ENCODE measurements around the gene MBOAT7. TPM values are rescaled to one million over a fixed set of nuclear protein-coding genes. Genes with fewer than 3 reads are reported as not detected.
A peak's percentile ranks its signal among the peaks of the same experiment; 100 is the strongest.

MBOAT7 gene
- total RNA-seq, 4 donors from 2014 or later = 5.3 to 47.8 (median 19.2) TPM

DNA sequence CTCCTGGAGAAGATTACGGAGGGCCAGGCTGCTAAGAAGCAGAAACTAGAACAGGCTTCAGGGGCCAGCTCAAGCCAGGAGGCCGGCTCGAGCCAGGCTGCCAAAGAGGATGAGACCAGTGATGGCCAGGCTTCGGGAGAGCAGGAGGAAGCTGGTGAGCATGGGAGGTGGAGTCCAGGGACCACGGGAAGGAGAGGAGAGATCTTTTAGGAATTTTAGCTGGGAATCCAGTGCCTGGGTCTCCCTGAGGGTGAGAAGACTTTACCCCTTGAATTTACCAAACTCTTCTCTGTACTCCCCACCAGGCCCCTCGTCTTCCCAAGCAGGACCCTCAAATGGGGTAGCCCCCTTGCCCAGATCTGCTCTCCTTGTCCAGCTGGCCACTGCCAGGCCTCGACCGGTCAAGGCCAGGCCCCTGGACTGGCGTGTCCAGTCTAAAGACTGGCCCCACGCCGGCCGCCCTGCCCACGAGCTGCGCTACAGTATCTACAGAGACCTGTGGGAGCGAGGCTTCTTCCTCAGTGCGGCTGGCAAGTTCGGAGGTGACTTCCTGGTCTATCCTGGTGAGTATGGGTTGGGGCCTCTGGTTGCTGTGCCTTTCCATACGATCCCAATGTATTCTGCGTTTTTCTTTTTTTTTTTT, 2.6 kb upstream of the MBOAT7 start:
- no peak for DNase-seq
- no peaks in the 10 kb centered on the region for H3K9me3 ChIP-seq
- peak overlapping the region; percentile 59 to 63 for H3K4me3 ChIP-seq
- intact Hi-C loops (cut with DNase I; ENCODE audit: low total_unique reads) = loop anchor here (5.0 kb wide), 1 partner anchor 315 kb away; no protein-coding TSS in a partner anchor
- H3K4me1 ChIP-seq = peaks cover 0 to 17% of the 10 kb centered on the region in 2 donors
- peak overlapping the region; percentile 98 for H3K27ac ChIP-seq
- TF ChIP-seq, protein P1, sequence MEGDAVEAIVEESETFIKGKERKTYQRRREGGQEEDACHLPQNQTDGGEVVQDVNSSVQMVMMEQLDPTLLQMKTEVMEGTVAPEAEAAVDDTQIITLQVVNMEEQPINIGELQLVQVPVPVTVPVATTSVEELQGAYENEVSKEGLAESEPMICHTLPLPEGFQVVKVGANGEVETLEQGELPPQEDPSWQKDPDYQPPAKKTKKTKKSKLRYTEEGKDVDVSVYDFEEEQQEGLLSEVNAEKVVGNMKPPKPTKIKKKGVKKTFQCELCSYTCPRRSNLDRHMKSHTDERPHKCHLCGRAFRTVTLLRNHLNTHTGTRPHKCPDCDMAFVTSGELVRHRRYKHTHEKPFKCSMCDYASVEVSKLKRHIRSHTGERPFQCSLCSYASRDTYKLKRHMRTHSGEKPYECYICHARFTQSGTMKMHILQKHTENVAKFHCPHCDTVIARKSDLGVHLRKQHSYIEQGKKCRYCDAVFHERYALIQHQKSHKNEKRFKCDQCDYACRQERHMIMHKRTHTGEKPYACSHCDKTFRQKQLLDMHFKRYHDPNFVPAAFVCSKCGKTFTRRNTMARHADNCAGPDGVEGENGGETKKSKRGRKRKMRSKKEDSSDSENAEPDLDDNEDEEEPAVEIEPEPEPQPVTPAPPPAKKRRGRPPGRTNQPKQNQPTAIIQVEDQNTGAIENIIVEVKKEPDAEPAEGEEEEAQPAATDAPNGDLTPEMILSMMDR (IDR thresholded peaks at IDR 0.05) = no peak
- TF ChIP-seq POLR2A (IDR thresholded peaks at IDR 0.05) = no peak
- H3K27me3 ChIP-seq = no peaks in the 10 kb centered on the region
- H3K36me3 ChIP-seq = no peaks in the 10 kb centered on the region

DNA sequence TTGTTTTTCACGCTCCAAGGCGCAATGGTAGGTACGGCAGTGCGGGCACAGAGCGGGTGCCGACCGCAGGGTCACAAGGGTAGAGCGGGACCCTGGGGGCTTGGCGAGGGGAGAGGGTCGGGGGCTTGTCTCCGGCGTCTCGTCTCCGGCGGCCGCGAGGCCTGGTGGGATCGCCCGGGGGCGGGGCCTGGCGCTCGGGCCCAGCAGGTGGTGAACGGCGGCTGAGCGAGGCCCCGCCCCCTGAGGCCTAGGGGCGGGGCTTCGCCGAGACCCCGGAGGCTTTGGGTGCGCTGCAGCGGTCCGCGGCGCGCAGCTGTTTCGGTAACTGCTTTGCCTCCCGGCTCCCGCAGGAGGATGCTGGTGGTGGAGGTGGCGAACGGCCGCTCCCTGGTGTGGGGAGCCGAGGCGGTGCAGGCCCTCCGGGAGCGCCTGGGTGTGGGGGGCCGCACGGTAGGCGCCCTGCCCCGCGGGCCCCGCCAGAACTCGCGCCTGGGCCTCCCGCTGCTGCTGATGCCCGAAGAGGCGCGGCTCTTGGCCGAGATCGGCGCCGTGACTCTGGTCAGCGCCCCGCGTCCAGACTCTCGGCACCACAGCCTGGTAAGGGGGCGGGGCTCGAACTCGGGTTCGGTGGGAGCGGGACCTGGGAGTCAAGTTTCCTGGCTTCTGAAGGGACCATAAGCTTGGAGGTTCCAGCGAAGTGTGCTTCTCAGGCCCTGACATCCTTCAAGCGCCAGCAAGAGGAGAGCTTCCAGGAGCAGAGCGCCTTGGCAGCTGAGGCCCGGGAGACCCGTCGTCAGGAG, 1.8 kb upstream of the MBOAT7 start, which contains the start of gene TSEN34:
Gene TSEN34, plus strand, starts transcription at position 298 of the 800 bp plus-strand sequence. Its CDS starts 57 bp downstream, at position 355.
- peak in 1 of 2 donors; percentile 52 for DNase-seq
- TF ChIP-seq, protein P1 (IDR thresholded peaks at IDR 0.05) = no peak
- TF ChIP-seq POLR2A (IDR thresholded peaks at IDR 0.05) = peak; percentile 52 to 74
- no peaks in the 10 kb centered on the region for H3K9me3 ChIP-seq
- H3K36me3 ChIP-seq = no peaks in the 10 kb centered on the region
- peak within 1 kb of the TSS; percentile 98 for H3K27ac ChIP-seq
- peaks cover 0 to 17% of the 10 kb centered on the region in 2 donors for H3K4me1 ChIP-seq
- no peaks in the 10 kb centered on the region for H3K27me3 ChIP-seq
- intact Hi-C loops (cut with DNase I; ENCODE audit: low total_unique reads) = loop anchor here (5.0 kb wide), 1 partner anchor 314 kb away; no protein-coding TSS in a partner anchor
- H3K4me3 ChIP-seq = peak within 1 kb of the TSS; percentile 59 to 63

DNA sequence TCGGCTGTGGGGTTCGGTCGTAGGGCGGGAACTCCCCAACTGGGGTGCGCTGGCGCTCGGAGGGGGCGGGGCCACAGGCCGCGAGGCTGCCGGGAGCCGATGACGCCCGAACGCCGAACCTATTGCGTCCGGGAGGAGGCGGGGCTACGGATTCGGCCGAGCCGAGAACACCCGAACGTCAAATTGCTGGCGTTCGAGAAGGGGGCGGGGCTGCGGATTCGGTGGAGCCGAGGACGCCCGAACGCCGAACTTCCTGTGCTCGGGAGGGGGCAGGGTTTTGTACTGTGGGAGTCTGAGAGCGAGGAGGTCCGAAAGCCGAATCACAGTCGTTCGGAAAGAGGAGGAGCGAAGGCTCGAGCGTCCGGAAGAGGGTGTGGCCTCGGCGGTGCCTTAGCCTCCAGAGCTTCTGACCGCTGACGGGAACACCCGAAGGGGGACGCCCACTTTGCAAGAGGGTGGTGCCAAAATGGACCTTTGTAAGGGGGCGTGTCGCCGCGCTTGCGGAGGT, 1.2 kb upstream of the MBOAT7 start:
- Histone ChIP-seq H3K36me3 (no peaks in the 10 kb centered on the region), H3K27me3 (no peaks in the 10 kb centered on the region), H3K27ac (peak overlapping the region; percentile 98), H3K4me3 (peak overlapping the region; percentile 59 to 63), H3K4me1 (peaks cover 0 to 17% of the 10 kb centered on the region in 2 donors), H3K9me3 (no peaks in the 10 kb centered on the region)
- peak; percentile 100 for DNase-seq
- TF ChIP-seq, protein P1 (IDR thresholded peaks at IDR 0.05) = peak in 1 of 4 experiments; percentile 3
- peak in 1 of 2 donors; percentile 35 for TF ChIP-seq POLR2A (IDR thresholded peaks at IDR 0.05)
- intact Hi-C loops (cut with DNase I; ENCODE audit: low total_unique reads) = loop anchor here (5.0 kb wide), 1 partner anchor 313 kb away; no protein-coding TSS in a partner anchor

DNA sequence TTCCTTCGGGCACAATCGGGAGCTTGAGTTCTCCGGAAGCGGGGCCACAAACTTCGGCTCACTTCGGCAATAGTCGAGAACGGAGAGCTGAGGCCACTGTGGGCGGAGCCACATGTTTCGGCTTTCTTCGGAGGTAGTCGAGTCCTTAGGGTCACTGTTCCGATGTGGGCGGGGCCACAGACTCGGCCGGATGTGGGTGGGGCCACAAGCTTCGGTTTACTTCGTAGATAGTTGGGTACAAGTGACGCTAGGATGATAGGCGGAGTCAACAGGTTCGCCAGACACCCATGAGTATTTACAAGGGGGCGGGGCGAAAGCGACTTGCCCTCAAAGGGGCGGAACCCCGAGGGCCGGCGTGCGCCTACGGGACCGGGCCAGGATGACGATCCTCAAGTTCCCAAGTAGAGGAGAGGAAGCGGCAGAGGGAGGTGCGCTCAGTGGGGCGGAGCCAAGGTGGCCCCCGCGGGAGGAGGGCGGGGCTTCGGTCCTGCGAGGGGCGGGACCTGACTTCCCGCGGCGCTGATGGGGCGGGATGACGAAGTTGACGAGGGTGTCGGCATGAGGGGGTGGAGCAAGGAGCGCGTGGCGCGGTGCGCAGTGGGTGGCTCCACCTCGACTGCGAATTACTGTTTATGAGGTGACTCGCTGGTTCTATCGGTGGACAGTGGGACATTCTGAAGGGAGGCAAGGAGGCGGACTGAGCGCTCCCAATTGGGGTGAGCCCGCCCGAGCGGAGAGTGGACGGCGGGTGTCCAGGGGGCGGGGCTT, 539 bp upstream of the MBOAT7 start:
- DNase-seq = peak; percentile 100
- TF ChIP-seq POLR2A (IDR thresholded peaks at IDR 0.05) = peak in 1 of 2 donors; percentile 88
- TF ChIP-seq, protein P1 (IDR thresholded peaks at IDR 0.05) = no peak
- H3K9me3 ChIP-seq = no peaks in the 10 kb centered on the region
- peak overlapping the region; percentile 98 for H3K27ac ChIP-seq
- no peaks in the 10 kb centered on the region for H3K36me3 ChIP-seq
- peak overlapping the region; percentile 59 to 63 for H3K4me3 ChIP-seq
- no peaks in the 10 kb centered on the region for H3K27me3 ChIP-seq
- H3K4me1 ChIP-seq = peaks cover 0 to 17% of the 10 kb centered on the region in 2 donors
- intact Hi-C loops (cut with DNase I; ENCODE audit: low total_unique reads) = loop anchor here (5.0 kb wide), 1 partner anchor 313 kb away; no protein-coding TSS in a partner anchor
